ENCODE data around the gene RUSC2.

DNA sequence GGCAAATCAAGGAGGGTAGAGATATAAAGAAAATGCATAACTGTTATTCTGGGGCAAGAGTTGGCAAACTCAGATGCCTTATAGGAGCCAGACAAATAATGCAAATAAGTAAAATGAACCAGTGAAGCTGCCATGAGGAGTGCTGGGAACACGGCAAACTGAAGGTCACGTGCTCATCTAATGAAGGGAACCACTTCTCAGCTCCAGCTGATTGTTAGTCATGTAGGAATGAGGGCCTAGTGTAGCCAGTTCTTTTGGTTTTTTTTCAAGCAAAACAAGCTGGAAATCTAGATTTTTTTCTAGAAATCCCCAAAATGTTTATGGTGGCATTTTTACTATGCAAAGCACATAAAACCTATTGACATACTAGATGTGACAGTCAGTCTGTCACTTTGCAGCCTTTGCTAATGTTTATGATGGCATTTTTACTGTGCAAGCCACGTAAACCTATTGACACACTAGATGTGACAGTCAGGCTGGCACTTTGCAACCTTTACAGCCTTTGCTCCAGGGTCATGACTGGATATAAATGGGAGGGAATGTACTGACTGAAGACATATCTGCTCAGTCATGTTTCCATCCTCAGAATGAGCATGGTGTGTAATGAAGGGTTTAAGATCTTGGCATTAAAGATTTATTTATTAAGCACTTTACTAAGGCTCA, 39.4 kb downstream of the RUSC2 start:
- TF ChIP-seq SP4 (CRISPR knock-in tag; IDR thresholded peaks at IDR 0.05) (no peak), TMF1 (CRISPR knock-in tag; IDR thresholded peaks at IDR 0.05; ENCODE audit: low read depth) (no peak), CTCF (CRISPR knock-in tag; IDR thresholded peaks at IDR 0.05) (no peak), KDM1A (CRISPR knock-in tag; IDR thresholded peaks at IDR 0.05) (no peak), TCF7L2 (IDR thresholded peaks at IDR 0.05; ENCODE audit: low read depth, low read length) (no peak)
